Measurements from ENCODE around the gene MAPK4.

DNA sequence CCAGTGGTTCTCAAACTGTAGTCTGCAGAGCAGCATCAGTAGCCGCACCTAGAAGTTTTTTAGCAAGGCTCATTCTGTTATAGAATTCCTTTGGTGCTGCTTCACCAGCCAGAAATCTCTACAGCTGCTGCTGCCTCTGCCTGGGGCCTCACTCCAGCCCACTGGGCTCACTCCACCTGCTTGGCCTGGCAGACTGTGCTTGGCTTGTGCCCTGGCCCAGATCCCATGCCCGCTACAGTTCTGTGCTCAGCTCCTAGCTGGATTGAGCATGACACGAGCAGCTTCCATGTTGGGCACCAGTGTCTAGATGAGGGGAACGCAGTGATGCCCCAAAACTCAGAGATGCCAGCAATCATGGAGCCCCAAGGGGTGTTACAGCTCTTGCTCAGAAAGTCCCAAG is 22.6 kb downstream of the MAPK4 start:
- TF ChIP-seq, protein P1, sequence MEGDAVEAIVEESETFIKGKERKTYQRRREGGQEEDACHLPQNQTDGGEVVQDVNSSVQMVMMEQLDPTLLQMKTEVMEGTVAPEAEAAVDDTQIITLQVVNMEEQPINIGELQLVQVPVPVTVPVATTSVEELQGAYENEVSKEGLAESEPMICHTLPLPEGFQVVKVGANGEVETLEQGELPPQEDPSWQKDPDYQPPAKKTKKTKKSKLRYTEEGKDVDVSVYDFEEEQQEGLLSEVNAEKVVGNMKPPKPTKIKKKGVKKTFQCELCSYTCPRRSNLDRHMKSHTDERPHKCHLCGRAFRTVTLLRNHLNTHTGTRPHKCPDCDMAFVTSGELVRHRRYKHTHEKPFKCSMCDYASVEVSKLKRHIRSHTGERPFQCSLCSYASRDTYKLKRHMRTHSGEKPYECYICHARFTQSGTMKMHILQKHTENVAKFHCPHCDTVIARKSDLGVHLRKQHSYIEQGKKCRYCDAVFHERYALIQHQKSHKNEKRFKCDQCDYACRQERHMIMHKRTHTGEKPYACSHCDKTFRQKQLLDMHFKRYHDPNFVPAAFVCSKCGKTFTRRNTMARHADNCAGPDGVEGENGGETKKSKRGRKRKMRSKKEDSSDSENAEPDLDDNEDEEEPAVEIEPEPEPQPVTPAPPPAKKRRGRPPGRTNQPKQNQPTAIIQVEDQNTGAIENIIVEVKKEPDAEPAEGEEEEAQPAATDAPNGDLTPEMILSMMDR (IDR thresholded peaks at IDR 0.05), result no peak
- TF ChIP-seq POLR2A (IDR thresholded peaks at IDR 0.05), result no peak

Measured in uterus (tissue), 2 donors.